Upper lobe of right lung (tissue), 1 donor: ENCODE results near the gene BDKRB1. TPM values are rescaled to one million over a fixed set of nuclear protein-coding genes. Genes with fewer than 3 reads are reported as not detected.
A peak's percentile ranks its signal among the peaks of the same experiment; 100 is the strongest.

Experiments used
- ATAC-seq: fragments of 200-7000 bp; cut with Tn5 transposase; one replicate; pipeline ENCODE4 v1.9.1; 2020; ENCODE audit warnings: mild to moderate bottlenecking, moderate library complexity
- DNase-seq: peaks from one replicate; pipeline ENCODE4 v3.0.0-alpha.2; 2020
- H3K27ac ChIP-seq: fragments of 200-600 bp; one replicate; pipeline ENCODE4 v1.8.0; 2022
- H3K27me3 ChIP-seq: fragments of 200-600 bp; one replicate; pipeline ENCODE4 v1.8.0; 2022; ENCODE audit warnings: mild to moderate bottlenecking
- H3K36me3 ChIP-seq: fragments of 200-600 bp; one replicate; pipeline ENCODE4 v1.8.0; 2022
- H3K4me1 ChIP-seq: fragments of 200-600 bp; one replicate; pipeline ENCODE4 v1.8.0; 2022
- H3K4me3 ChIP-seq: fragments of 200-600 bp; one replicate; pipeline ENCODE4 v1.8.0; 2022; ENCODE audit warnings: mild to moderate bottlenecking
- H3K9me3 ChIP-seq: fragments of 200-600 bp; one replicate; pipeline ENCODE4 v1.8.0; 2022
- intact Hi-C: fragments of 100-400 bp; cut with DNase I; formaldehyde crosslinking; loops from one replicate; pipeline ENCODE4 v1.11.0; 2022
- total RNA-seq: library from RNA; stranded (reverse); fragmentation: NEBNext Ultra II Directional; extraction: Animal tissue kit (Norgen Biotek cat#: 25700); gene quantifications from one replicate; pipeline ENCODE4 v1.2.1, GENCODE V29; 2021
- TF ChIP-seq, protein P1 (sequence below): fragments of 200-600 bp; IDR thresholded peaks from one replicate; pipeline ENCODE4 v1.8.0; 2022; ENCODE audit warnings: antibody characterized with exemption
- donor health status: DM: no; HTN: yes; CAD: no; lungs with severe emphysema.

BDKRB1 gene
- total RNA-seq, 1 donor from 2014 or later: not detected

DNA sequence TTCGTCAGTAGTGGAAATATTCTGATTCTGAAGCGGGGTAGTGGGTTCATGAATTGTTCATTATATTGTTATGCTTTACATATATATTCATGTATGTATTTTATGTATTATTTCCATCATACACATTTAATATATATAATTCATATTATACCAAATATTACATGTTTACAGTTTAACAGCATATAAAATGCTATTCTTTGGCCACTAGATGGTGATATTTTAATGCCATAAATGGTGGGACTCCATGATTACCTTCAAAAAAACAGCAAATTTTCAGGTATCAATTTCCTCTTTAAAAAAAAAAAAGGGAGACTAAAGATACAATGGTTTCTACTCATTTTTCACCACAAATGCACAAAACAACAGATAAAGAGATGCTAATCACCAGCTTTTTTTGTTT lies 41.0 kb downstream of the BDKRB1 start:
- intact Hi-C loops: no loop called here
- peaks cover 55% of the 10 kb centered on the region for H3K36me3 ChIP-seq
- no peak for ATAC-seq

DNA sequence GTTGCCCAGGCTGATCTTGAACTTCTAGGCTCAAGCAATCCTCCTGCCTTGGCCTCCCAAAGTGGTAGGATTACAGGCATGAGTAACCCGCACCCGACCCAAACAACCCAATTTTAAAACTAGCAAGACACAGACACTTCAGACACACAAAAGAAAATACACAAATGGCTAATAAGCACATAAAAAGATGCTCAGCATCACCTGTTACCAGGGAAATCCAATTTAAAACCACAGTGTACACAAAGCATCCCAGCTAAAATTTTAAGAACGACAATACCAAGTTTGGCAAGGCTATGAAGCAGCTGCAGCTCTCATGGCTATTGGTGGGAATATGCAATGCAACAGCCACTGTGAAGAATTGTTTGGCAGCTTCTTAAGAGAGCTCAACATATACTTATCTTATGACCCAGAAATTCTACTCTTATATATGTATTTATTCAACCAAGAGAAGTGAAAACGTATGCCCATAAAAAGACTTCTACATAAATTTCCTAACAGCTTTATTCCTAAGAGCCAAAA lies 42.0 kb downstream of the BDKRB1 start:
- intact Hi-C loops: no loop called here
- ATAC-seq (no peak), DNase-seq (no peak)
- TF ChIP-seq, protein P1, sequence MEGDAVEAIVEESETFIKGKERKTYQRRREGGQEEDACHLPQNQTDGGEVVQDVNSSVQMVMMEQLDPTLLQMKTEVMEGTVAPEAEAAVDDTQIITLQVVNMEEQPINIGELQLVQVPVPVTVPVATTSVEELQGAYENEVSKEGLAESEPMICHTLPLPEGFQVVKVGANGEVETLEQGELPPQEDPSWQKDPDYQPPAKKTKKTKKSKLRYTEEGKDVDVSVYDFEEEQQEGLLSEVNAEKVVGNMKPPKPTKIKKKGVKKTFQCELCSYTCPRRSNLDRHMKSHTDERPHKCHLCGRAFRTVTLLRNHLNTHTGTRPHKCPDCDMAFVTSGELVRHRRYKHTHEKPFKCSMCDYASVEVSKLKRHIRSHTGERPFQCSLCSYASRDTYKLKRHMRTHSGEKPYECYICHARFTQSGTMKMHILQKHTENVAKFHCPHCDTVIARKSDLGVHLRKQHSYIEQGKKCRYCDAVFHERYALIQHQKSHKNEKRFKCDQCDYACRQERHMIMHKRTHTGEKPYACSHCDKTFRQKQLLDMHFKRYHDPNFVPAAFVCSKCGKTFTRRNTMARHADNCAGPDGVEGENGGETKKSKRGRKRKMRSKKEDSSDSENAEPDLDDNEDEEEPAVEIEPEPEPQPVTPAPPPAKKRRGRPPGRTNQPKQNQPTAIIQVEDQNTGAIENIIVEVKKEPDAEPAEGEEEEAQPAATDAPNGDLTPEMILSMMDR: no peak
- Histone ChIP-seq H3K4me1 (no peaks in the 10 kb centered on the region), H3K4me3 (no peak overlapping the region), H3K27ac (no peak overlapping the region), H3K9me3 (no peaks in the 10 kb centered on the region), H3K27me3 (no peaks in the 10 kb centered on the region), H3K36me3 (peaks cover 63% of the 10 kb centered on the region)

More for the DNA sequence above, 41.0 kb downstream of the BDKRB1 start:
- Histone ChIP-seq H3K4me1 (no peaks in the 10 kb centered on the region), H3K9me3 (no peaks in the 10 kb centered on the region), H3K27ac (no peak overlapping the region), H3K4me3 (no peak overlapping the region), H3K27me3 (no peaks in the 10 kb centered on the region)
- DNase-seq: no peak
- TF ChIP-seq, protein P1: peak; percentile 62

DNA sequence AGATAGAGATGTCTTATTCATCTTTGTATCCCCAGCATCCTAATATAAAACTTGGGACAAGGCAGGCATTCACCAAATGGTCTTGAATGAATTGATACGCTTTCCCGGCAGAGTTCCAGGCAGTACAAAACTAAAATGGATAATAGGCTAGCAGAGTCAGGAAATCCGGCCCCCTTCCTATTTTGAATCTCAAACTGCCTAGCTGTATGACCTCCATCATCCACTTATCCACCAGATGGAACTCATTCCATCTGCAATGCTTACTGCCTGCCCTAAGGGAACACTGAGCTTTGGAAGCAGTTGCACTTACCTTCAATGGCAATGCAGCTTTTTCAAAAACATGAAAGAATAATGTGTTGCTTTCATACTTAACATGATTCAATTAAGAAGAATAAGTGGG lies 43.4 kb downstream of the BDKRB1 start:
- Histone ChIP-seq H3K36me3 (peaks cover 63% of the 10 kb centered on the region), H3K27ac (no peak overlapping the region), H3K9me3 (no peaks in the 10 kb centered on the region), H3K4me3 (no peak overlapping the region), H3K27me3 (no peaks in the 10 kb centered on the region), H3K4me1 (no peaks in the 10 kb centered on the region)
- intact Hi-C loops: no loop called here
- TF ChIP-seq, protein P1: no peak
- no peak for DNase-seq
- no peak for ATAC-seq

DNA sequence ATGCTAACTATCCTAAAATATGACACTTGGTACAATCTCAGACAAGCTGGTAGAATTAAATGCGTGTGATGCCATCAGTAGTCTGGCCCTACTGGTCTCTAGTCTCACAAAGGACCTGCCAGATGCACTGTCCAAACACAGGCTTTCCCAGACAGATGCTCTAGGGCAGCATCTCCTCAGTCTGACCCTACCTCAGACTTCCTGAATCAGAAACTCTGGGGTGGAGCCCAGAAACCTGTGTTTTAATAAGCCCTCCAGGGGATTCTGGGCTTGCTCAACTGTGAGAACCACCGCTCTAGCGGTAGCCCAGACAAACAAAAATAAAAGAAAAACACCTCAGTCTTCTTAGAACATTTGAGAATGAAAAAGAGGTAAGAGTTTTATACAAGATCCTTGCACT lies 48.0 kb downstream of the BDKRB1 start:
- intact Hi-C loops: no loop called here
- DNase-seq (no peak), ATAC-seq (no peak)

DNA sequence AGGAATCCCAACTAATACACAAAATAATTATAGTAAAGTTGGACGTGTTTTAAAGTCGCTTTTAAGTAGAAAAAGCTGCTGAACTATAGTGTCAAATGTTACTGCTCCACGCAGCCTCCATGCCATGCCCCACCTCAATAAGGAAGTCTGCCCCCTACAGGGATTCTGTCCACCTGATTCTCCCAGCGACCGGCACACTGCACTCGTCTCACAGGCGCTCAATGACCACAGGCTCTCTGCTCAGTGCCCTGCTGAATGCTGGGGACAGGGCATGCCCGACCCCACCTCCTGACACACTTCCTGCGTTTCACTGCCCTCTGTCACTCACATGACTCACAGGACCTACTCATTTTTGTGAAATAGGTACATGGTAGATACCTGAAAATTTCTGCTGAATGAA lies 48.9 kb downstream of the BDKRB1 start:
- TF ChIP-seq, protein P1: no peak
- no peak for ATAC-seq
- no peak for DNase-seq
- H3K27me3 ChIP-seq: no peaks in the 10 kb centered on the region
- no peaks in the 10 kb centered on the region for H3K4me1 ChIP-seq
- peaks cover 87% of the 10 kb centered on the region for H3K36me3 ChIP-seq
- H3K4me3 ChIP-seq: no peak overlapping the region
- no peak overlapping the region for H3K27ac ChIP-seq
- intact Hi-C loops: no loop called here
- H3K9me3 ChIP-seq: no peaks in the 10 kb centered on the region

More for the DNA sequence above, 48.0 kb downstream of the BDKRB1 start:
- no peak overlapping the region for H3K4me3 ChIP-seq
- peaks cover 87% of the 10 kb centered on the region for H3K36me3 ChIP-seq
- H3K4me1 ChIP-seq: no peaks in the 10 kb centered on the region
- no peaks in the 10 kb centered on the region for H3K9me3 ChIP-seq
- H3K27me3 ChIP-seq: no peaks in the 10 kb centered on the region
- TF ChIP-seq, protein P1: no peak
- no peak overlapping the region for H3K27ac ChIP-seq

DNA sequence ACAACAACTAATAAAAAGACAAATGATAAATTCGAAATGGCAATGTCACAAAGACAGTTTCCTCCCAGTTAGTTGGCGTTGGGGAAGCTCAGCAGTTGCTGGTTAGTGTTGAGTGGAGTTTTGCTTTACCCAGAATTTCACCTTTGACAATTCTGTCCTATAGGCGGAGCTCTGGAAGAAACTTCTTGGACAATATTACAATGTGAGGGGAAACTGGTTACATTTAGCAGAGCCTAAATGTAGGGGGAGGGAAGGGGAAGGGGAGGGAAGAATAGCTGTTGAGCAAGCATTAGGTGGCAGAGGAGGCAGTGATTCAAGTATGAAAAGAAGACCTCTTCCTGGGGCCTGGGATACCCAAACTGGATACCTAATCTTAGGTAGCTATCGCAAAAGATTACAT lies 51.4 kb downstream of the BDKRB1 start:
- intact Hi-C loops: no loop called here

More for the DNA sequence above, 51.4 kb downstream of the BDKRB1 start:
- no peak for ATAC-seq
- H3K9me3 ChIP-seq: no peaks in the 10 kb centered on the region
- no peaks in the 10 kb centered on the region for H3K27me3 ChIP-seq
- H3K4me1 ChIP-seq: no peaks in the 10 kb centered on the region
- TF ChIP-seq, protein P1: no peak
- no peak overlapping the region for H3K4me3 ChIP-seq
- H3K36me3 ChIP-seq: peaks cover 92% of the 10 kb centered on the region
- DNase-seq: no peak
- no peak overlapping the region for H3K27ac ChIP-seq
